Liver (tissue), 9 donors: ENCODE data around the gene SLC9A3. TPM values are rescaled to one million over a fixed set of nuclear protein-coding genes. Genes with fewer than 3 reads are reported as not detected.

Experiments used
- DNase-seq: peaks from one replicate; pipeline ENCODE4 v3.0.0-alpha.2; 2017; ENCODE audit warnings: low spot score
- H3K27ac ChIP-seq, 2 donors: one replicate each; pipeline ENCODE4 v1.7.0; 2013; ENCODE audit warnings: inconsistent platforms in 2 of 2, low read length in 2 of 2, control low read depth in 1 of 2, low read depth in 1 of 2, mild to moderate bottlenecking in 1 of 2
- H3K27me3 ChIP-seq, 4 donors: one replicate each; pipeline versions ENCODE4 v1.6.1 to v1.7.0; 2013; ENCODE audit warnings: low read length in 3 of 4, inconsistent platforms in 1 of 4, mild to moderate bottlenecking in 1 of 4, moderate library complexity in 1 of 4; ENCODE audit not compliant: control insufficient read depth in 4 of 4, insufficient read depth in 4 of 4
- H3K36me3 ChIP-seq, 4 donors: one replicate each; pipeline versions ENCODE4 v1.6.1 to v1.7.0; 2013; ENCODE audit warnings: low read length in 3 of 4, mild to moderate bottlenecking in 3 of 4, low read depth in 1 of 4, moderate library complexity in 1 of 4; ENCODE audit not compliant: control insufficient read depth in 4 of 4, insufficient read depth in 3 of 4
- H3K4me1 ChIP-seq, 4 donors: one replicate each; pipeline versions ENCODE4 v1.6.1 to v1.7.0; 2013; ENCODE audit warnings: low read length in 3 of 4, mild to moderate bottlenecking in 3 of 4, moderate library complexity in 1 of 4; ENCODE audit not compliant: control insufficient read depth in 4 of 4, insufficient read depth in 4 of 4
- H3K4me3 ChIP-seq, 3 donors: one replicate each; pipeline versions ENCODE4 v1.6.1 to v1.7.0; 2013; ENCODE audit warnings: low read length in 3 of 3, control low read depth in 1 of 3, low read depth in 1 of 3, mild to moderate bottlenecking in 1 of 3
- H3K9ac ChIP-seq, 2 donors: one replicate each; pipeline ENCODE4 v1.7.0; 2013; ENCODE audit warnings: low read length in 2 of 2, mild to moderate bottlenecking in 2 of 2, moderate library complexity in 2 of 2, control low read depth in 1 of 2, low read depth in 1 of 2
- H3K9me3 ChIP-seq, 4 donors: one replicate each; pipeline versions ENCODE4 v1.6.1 to v1.7.0; 2013; ENCODE audit warnings: low read length in 3 of 4; ENCODE audit not compliant: control insufficient read depth in 4 of 4
- ATF3 ChIP-seq: IDR thresholded peaks from 2 replicates; pipeline ENCODE4 v1.6.1; 2016; ENCODE audit warnings: antibody characterized with exemption
- CTCF ChIP-seq: fragments of 150-350 bp; IDR thresholded peaks from 2 replicates; pipeline ENCODE4 v1.5.1; 2017; ENCODE audit warnings: improper control_type of control experiment, low read depth, low read length; ENCODE audit not compliant: missing input control
- EGR1 ChIP-seq, 2 donors: IDR thresholded peaks; 2 replicates each; pipeline ENCODE4 v1.6.1; 2016 to 2018; ENCODE audit warnings: antibody characterized with exemption in 2 of 2, low read depth in 2 of 2
- FOXA1 ChIP-seq: IDR thresholded peaks from 2 replicates; pipeline ENCODE4 v1.6.1; 2016; ENCODE audit warnings: antibody characterized with exemption
- FOXA2 ChIP-seq: IDR thresholded peaks from 2 replicates; pipeline ENCODE4 v1.6.1; 2016; ENCODE audit warnings: antibody characterized with exemption
- GABPA ChIP-seq, 2 donors: IDR thresholded peaks in 1 of 2; conservative IDR thresholded peaks in 1 of 2; 2 replicates each; pipeline ENCODE4 v1.6.1; 2016; ENCODE audit warnings: antibody characterized with exemption in 2 of 2, mild to moderate bottlenecking in 1 of 2, moderate library complexity in 1 of 2
- HNF4A ChIP-seq, 2 donors: conservative IDR thresholded peaks; 2 replicates each; pipeline ENCODE4 v1.6.1; 2016; ENCODE audit warnings: antibody characterized with exemption in 2 of 2, mild to moderate bottlenecking in 2 of 2
- HNF4G ChIP-seq: IDR thresholded peaks from 2 replicates; pipeline ENCODE4 v1.6.1; 2016; ENCODE audit warnings: antibody characterized with exemption
- JUND ChIP-seq, 2 donors: IDR thresholded peaks; 2 replicates each; pipeline ENCODE4 v1.6.1; 2016; ENCODE audit warnings: antibody characterized with exemption in 2 of 2
- MAX ChIP-seq: IDR thresholded peaks from 2 replicates; pipeline ENCODE4 v1.6.1; 2016; ENCODE audit warnings: antibody characterized with exemption
- NR2F2 ChIP-seq: IDR thresholded peaks from 2 replicates; pipeline ENCODE4 v1.6.1; 2016; ENCODE audit warnings: antibody characterized with exemption
- RAD21 ChIP-seq, 2 donors: IDR thresholded peaks; 2 replicates each; pipeline ENCODE4 v1.6.1; 2016; ENCODE audit warnings: antibody characterized with exemption in 2 of 2, mild to moderate bottlenecking in 2 of 2
- REST ChIP-seq: IDR thresholded peaks from 2 replicates; pipeline ENCODE4 v1.6.1; 2016; ENCODE audit warnings: antibody characterized with exemption, mild to moderate bottlenecking
- RXRA ChIP-seq, 2 donors: IDR thresholded peaks; 2 replicates each; pipeline ENCODE4 v1.6.1; 2017 to 2018; ENCODE audit warnings: antibody characterized with exemption in 2 of 2, mild to moderate bottlenecking in 1 of 2
- SP1 ChIP-seq: IDR thresholded peaks from 2 replicates; pipeline ENCODE4 v1.6.1; 2018; ENCODE audit warnings: antibody characterized with exemption, mild to moderate bottlenecking
- TAF1 ChIP-seq: conservative IDR thresholded peaks from 2 replicates; pipeline ENCODE4 v1.6.1; 2016; ENCODE audit warnings: antibody characterized with exemption, mild to moderate bottlenecking
- YY1 ChIP-seq: IDR thresholded peaks from 2 replicates; pipeline ENCODE4 v1.6.1; 2016; ENCODE audit warnings: antibody characterized with exemption, mild to moderate bottlenecking
- ZBTB33 ChIP-seq: IDR thresholded peaks from 2 replicates; pipeline ENCODE4 v1.6.1; 2016; ENCODE audit warnings: antibody characterized with exemption
- WGBS: extraction: QIAGEN DNeasy Blood & Tissue Kit; methylation state at CpG from one replicate; pipeline ENCODE4 v1.1.7; 2013; 5-methylcytosine and 5-hydroxymethylcytosine counted together
- polyA plus RNA-seq, 2 donors: library from polyadenylated mRNA; stranded (reverse) in 1 of 2; unstranded in 1 of 2; fragments of 200-250 nt in 1 of 2; fragments of >200 nt in 1 of 2; fragmentation: Nextera tagmentation in 1 of 2; extraction: Ambion mirVana in 1 of 2; gene quantifications; one replicate each; pipeline versions ENCODE4 v1.2.1 to v1.2.3, GENCODE V29; 2013 to 2015
- total RNA-seq, 2 donors: library from RNA; depleted of rRNA; stranded (reverse); fragments of >200 nt; gene quantifications; one replicate each; pipeline ENCODE4 v1.2.3, GENCODE V29; 2014
- donor health status: healthy.
- donor health status: healthy.
- donor health status: healthy.
- donor health status: healthy.
- donor health status: healthy.

Gene SLC9A3
- total and polyA plus RNA-seq, 4 donors: 0.31 to 1.0 (median 0.67) TPM

GRCh38 chr5:482506-482905 is 41.7 kb downstream of the SLC9A3 start:
- no peak overlapping the region for H3K9ac ChIP-seq
- no peak for DNase-seq
- WGBS: 94% methylated on average over 27 of the region's 27 CpGs
- no peak overlapping the region for H3K27ac ChIP-seq
- H3K9me3 ChIP-seq: no peaks in the 10 kb centered on the region
- H3K4me3 ChIP-seq: no peak overlapping the region
- no peak for TF ChIP-seq SP1
- no peak for TF ChIP-seq FOXA1
- no peak for TF ChIP-seq EGR1 (IDR thresholded peaks at IDR 0.05; ENCODE audit: low read depth in 2 of 2)
- TF ChIP-seq RXRA (IDR thresholded peaks at IDR 0.05): no peak
- no peak for TF ChIP-seq ATF3
- TF ChIP-seq YY1: no peak
- no peak for TF ChIP-seq JUND (IDR thresholded peaks at IDR 0.05)
- no peak for TF ChIP-seq MAX
- no peak for TF ChIP-seq HNF4G
- no peak for TF ChIP-seq NR2F2
- no peak for TF ChIP-seq TAF1
- no peak for TF ChIP-seq RAD21 (IDR thresholded peaks at IDR 0.05)
- no peak for TF ChIP-seq HNF4A (conservative IDR thresholded peaks at IDR 0.05)
- TF ChIP-seq FOXA2: no peak
- TF ChIP-seq GABPA (IDR thresholded peaks at IDR 0.05 in 1 of 2, conservative IDR thresholded peaks at IDR 0.05 in 1 of 2): no peak
- no peak for TF ChIP-seq ZBTB33
- TF ChIP-seq REST: no peak
- no peaks in the 10 kb centered on the region for H3K36me3 ChIP-seq
- no peaks in the 10 kb centered on the region for H3K4me1 ChIP-seq
- H3K27me3 ChIP-seq: peaks cover 0 to 1% (median 0%) of the 10 kb centered on the region in 4 donors

- Histone ChIP-seq H3K4me3 (no peak overlapping the region), H3K9me3 (no peaks in the 10 kb centered on the region), H3K9ac (no peak overlapping the region), H3K36me3 (no peaks in the 10 kb centered on the region), H3K27ac (no peak overlapping the region), H3K4me1 (no peaks in the 10 kb centered on the region), H3K27me3 (peaks cover 0 to 2% (median 0%) of the 10 kb centered on the region in 4 donors)
- no peak for DNase-seq
- 77% methylated on average over 24 of the region's 24 CpGs for WGBS
- TF ChIP-seq MAX (no peak), FOXA1 (no peak), CTCF (no peak), FOXA2 (no peak), ATF3 (no peak), RAD21 (IDR thresholded peaks at IDR 0.05) (no peak), HNF4A (conservative IDR thresholded peaks at IDR 0.05) (no peak), SP1 (no peak), YY1 (no peak), TAF1 (no peak), EGR1 (IDR thresholded peaks at IDR 0.05; ENCODE audit: low read depth in 2 of 2) (no peak), ZBTB33 (no peak), GABPA (IDR thresholded peaks at IDR 0.05 in 1 of 2, conservative IDR thresholded peaks at IDR 0.05 in 1 of 2) (no peak), RXRA (IDR thresholded peaks at IDR 0.05) (no peak)
Measured at GRCh38 chr5:482021-482420, 42.2 kb downstream of the SLC9A3 start.
